HEK293 (cell line): ENCODE data around the gene TNFAIP2.
A peak's percentile ranks its signal among the peaks of the same experiment; 100 is the strongest.

ENCODE experiments used
- HOXD13 ChIP-seq: sonication (generic); formaldehyde crosslinking; IDR thresholded peaks from 2 replicates; pipeline ENCODE4 v1.8.0; 2022; ENCODE audit warnings: missing genetic modification reagents, borderline replicate concordance
- REST ChIP-seq: fragments of 450-650 bp; formaldehyde crosslinking; IDR thresholded peaks from 2 replicates; pipeline ENCODE4 v1.5.1; 2016; ENCODE audit warnings: missing biosample characterization, missing genetic modification characterization
- SCRT1 ChIP-seq: fragments of 450-650 bp; formaldehyde crosslinking; IDR thresholded peaks from 2 replicates; pipeline ENCODE4 v1.5.1; 2016; ENCODE audit warnings: missing biosample characterization, missing genetic modification characterization, borderline replicate concordance
- TCF7L2 ChIP-seq: IDR thresholded peaks from 2 replicates; pipeline ENCODE4 v1.6.1; 2011; ENCODE audit warnings: low read depth, mild to moderate bottlenecking, inconsistent platforms, low read length, moderate library complexity, borderline replicate concordance
- YY2 ChIP-seq: fragments of 450-650 bp; formaldehyde crosslinking; IDR thresholded peaks from 2 replicates; pipeline ENCODE4 v1.5.1; 2016; ENCODE audit warnings: missing biosample characterization, missing genetic modification characterization
- ZIC2 ChIP-seq: fragments of 450-650 bp; formaldehyde crosslinking; IDR thresholded peaks from 2 replicates; pipeline ENCODE4 v1.5.1; 2016; ENCODE audit warnings: missing biosample characterization, missing genetic modification characterization
- ZNF10 ChIP-seq: fragments of 450-650 bp; formaldehyde crosslinking; IDR thresholded peaks from 2 replicates; pipeline ENCODE4 v1.5.1; 2017; ENCODE audit warnings: missing biosample characterization, missing genetic modification characterization
- ZNF146 ChIP-seq: fragments of 450-650 bp; formaldehyde crosslinking; IDR thresholded peaks from 2 replicates; pipeline ENCODE4 v1.5.1; 2016; ENCODE audit warnings: missing biosample characterization, missing genetic modification characterization
- ZNF155 ChIP-seq: fragments of 450-650 bp; formaldehyde crosslinking; IDR thresholded peaks from 2 replicates; pipeline ENCODE4 v1.5.1; 2016; ENCODE audit warnings: missing biosample characterization, missing genetic modification characterization
- ZNF184 ChIP-seq: fragments of 450-650 bp; IDR thresholded peaks from 2 replicates; pipeline ENCODE4 v1.5.1; 2018; ENCODE audit warnings: missing biosample characterization, mild to moderate bottlenecking, missing genetic modification characterization
- ZNF248 ChIP-seq: fragments of 450-650 bp; formaldehyde crosslinking; IDR thresholded peaks from 2 replicates; pipeline ENCODE4 v1.5.1; 2017; ENCODE audit warnings: missing biosample characterization, missing genetic modification characterization
- ZNF350 ChIP-seq: fragments of 450-650 bp; formaldehyde crosslinking; IDR thresholded peaks from 2 replicates; pipeline ENCODE4 v1.5.0; 2017; ENCODE audit warnings: missing biosample characterization, mild to moderate bottlenecking, missing genetic modification characterization
- ZNF37A ChIP-seq: fragments of 450-650 bp; IDR thresholded peaks from 2 replicates; pipeline ENCODE4 v1.5.1; 2018; ENCODE audit warnings: missing biosample characterization, missing genetic modification characterization
- ZNF394 ChIP-seq: fragments of 450-650 bp; formaldehyde crosslinking; IDR thresholded peaks from 2 replicates; pipeline ENCODE4 v1.5.1; 2016; ENCODE audit warnings: missing biosample characterization, missing genetic modification characterization, mild to moderate bottlenecking, moderate library complexity, borderline replicate concordance
- ZNF398 ChIP-seq: fragments of 450-650 bp; formaldehyde crosslinking; IDR thresholded peaks from 2 replicates; pipeline ENCODE4 v1.5.1; 2017; ENCODE audit warnings: missing biosample characterization, missing genetic modification characterization
- ZNF571 ChIP-seq: fragments of 450-650 bp; formaldehyde crosslinking; IDR thresholded peaks from 2 replicates; pipeline ENCODE4 v1.5.0; 2017; ENCODE audit warnings: missing biosample characterization, missing genetic modification characterization
- ZNF580 ChIP-seq: fragments of 450-650 bp; formaldehyde crosslinking; IDR thresholded peaks from 2 replicates; pipeline ENCODE4 v1.5.1; 2016; ENCODE audit warnings: missing biosample characterization, missing genetic modification characterization
- ZNF596 ChIP-seq: fragments of 450-650 bp; IDR thresholded peaks from 2 replicates; pipeline ENCODE4 v1.5.0; 2018; ENCODE audit warnings: missing biosample characterization, mild to moderate bottlenecking, missing genetic modification characterization, moderate library complexity
- ZNF624 ChIP-seq: fragments of 450-650 bp; formaldehyde crosslinking; IDR thresholded peaks from 2 replicates; pipeline ENCODE4 v1.5.1; 2017; ENCODE audit warnings: missing biosample characterization, missing genetic modification characterization
- ZNF629 ChIP-seq: fragments of 450-650 bp; formaldehyde crosslinking; IDR thresholded peaks from 2 replicates; pipeline ENCODE4 v1.5.1; 2017; ENCODE audit warnings: missing biosample characterization, missing genetic modification characterization
- ZNF664 ChIP-seq: fragments of 450-650 bp; formaldehyde crosslinking; IDR thresholded peaks from 2 replicates; pipeline ENCODE4 v1.5.1; 2016; ENCODE audit warnings: missing biosample characterization, missing genetic modification characterization
- ZSCAN16 ChIP-seq: fragments of 450-650 bp; formaldehyde crosslinking; IDR thresholded peaks from 2 replicates; pipeline ENCODE4 v1.5.1; 2016; ENCODE audit warnings: missing biosample characterization, missing genetic modification characterization
- ZSCAN4 ChIP-seq: fragments of 450-650 bp; formaldehyde crosslinking; IDR thresholded peaks from 2 replicates; pipeline ENCODE4 v1.5.1; 2017; ENCODE audit warnings: missing biosample characterization, missing genetic modification characterization

TNFAIP2 gene

GRCh38 chr14:103140316-103141109, 17.3 kb downstream of the TNFAIP2 start (continued):
- TF ChIP-seq ZNF155 (tag by site-specific recombination) (no peak), ZNF394 (tag by site-specific recombination) (no peak), YY2 (0 out of 2 replicates have a peak, but pooled peaks have one; percentile 12), REST (tag by site-specific recombination) (no peak), ZNF10 (tag by site-specific recombination) (peak; percentile 44; the same call in 1 of the 2 replicates), ZSCAN16 (tag by site-specific recombination) (no peak), ZNF184 (tag by site-specific recombination) (peak; percentile 56; the same call in 1 of the 2 replicates), HOXD13 (CRISPR knock-in tag) (no peak), SCRT1 (tag by site-specific recombination) (0 out of 2 replicates have a peak, but pooled peaks have one; percentile 11), ZNF629 (tag by site-specific recombination) (no peak), ZNF624 (no peak), ZNF146 (tag by site-specific recombination) (peak; percentile 98), ZNF580 (tag by site-specific recombination) (0 out of 2 replicates have a peak, but pooled peaks have one; percentile 22), TCF7L2 (no peak), ZIC2 (tag by site-specific recombination) (no peak), ZNF37A (no peak), ZNF248 (no peak), ZNF664 (tag by site-specific recombination) (peak; percentile 78), ZNF398 (tag by site-specific recombination) (peak; percentile 14; the same call in 1 of the 2 replicates), ZNF596 (tag by site-specific recombination) (no peak), ZNF350 (0 out of 2 replicates have a peak, but pooled peaks have one; percentile 47), ZNF571 (tag by site-specific recombination) (no peak), ZSCAN4 (tag by site-specific recombination) (no peak)
